GM12872 (cell line): Measurements from ENCODE around the gene TMPRSS11D.

Experiments
- CTCF ChIP-seq: IDR thresholded peaks from 3 replicates; pipeline ENCODE4 v1.5.1; 2011; ENCODE audit warnings: low read depth, mild to moderate bottlenecking, low read length, moderate library complexity; ENCODE audit not compliant: insufficient read depth

The TMPRSS11D gene

DNA sequence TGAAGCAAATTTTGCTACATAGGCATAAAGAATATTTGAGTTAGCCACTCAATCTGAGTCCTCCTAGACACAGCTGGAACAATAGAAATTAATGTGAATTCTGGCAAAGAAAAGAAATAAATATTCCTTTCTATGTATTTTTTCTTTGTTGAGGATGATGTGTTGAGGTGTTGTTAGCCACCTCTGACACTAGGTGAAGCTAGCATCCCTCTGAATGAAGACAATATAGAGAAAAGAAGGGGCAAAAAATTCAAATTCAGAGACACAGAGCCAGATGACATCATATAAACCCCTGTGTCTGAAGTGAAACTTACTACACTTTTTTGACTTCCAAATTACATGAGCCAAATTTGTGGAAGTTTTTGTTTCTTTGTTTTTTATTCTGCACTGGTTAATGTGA, 34.6 kb upstream of the TMPRSS11D start:
- TF ChIP-seq CTCF = 0 out of 3 replicates have a peak, but pooled peaks have one; percentile 23

DNA sequence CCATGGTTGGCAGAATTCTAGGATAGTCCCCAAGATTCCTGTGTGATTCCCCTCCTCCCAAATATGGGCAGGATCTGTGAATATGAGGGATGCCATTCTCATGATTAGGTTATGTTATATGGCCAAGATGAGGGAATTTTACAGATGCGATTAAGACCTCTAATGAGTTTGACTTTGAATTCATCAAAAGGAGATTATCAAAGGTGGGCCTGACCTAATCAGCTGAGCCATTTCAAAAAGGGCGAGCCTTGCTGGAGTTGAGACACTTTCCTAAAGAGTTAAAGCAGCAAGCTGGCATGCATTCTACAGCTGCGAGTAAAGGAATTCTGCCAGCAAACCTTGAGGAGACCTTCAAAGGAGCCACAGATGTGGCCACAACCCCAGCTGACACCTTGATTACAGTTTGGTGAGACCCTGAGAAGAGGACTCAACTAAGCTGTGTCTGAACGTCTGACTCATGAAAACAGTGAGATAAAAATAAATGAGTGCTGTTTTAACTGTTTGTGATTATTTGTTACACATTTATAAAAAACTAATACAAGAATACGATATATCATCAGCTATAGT, 31.7 kb upstream of the TMPRSS11D start:
- no peak for TF ChIP-seq CTCF

GRCh38 chr4:67912080-67912479, 28.3 kb upstream of the TMPRSS11D start:
- no peak for TF ChIP-seq CTCF

DNA sequence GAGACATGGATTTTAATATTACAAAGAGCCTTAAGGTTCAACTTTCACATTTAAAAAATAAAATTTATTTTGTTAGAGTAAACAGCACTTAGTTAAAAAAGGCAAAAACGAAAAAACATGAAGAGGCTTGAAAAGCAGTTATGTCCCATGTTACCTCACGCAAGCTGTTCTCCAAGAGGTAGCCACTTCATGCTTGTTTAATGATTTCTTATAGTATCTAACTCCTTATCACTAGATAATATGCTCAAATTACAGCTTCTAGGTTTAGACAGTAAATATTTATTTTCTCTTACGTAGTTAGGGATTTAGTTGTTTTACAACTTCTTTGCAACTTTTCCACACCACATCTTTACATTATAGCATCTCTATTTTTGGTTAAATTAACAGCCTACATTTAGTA, 27.8 kb upstream of the TMPRSS11D start:
- TF ChIP-seq CTCF = no peak

DNA sequence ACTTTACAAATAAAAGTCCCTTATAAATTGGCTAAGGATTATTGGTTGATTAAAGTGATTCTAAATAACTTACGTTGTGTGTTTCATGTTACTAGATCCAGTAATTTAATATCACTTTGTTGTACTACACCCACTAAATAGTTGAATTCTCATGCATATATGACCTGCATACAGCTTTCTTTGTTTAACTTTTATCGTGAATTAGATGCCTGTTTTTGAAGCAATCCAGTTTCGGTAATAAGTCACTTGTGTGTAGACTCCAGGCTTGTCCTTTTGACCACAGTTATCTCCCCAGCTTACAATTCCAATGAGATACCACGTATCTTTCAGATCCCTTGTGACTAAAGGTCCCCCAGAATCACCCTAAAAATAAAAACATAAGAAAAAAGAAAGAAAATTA, 27.3 kb upstream of the TMPRSS11D start:
- no peak for TF ChIP-seq CTCF

GRCh38 chr4:67910585-67910905, 26.7 kb upstream of the TMPRSS11D start:
- TF ChIP-seq CTCF = no peak

- peak; percentile 40 for TF ChIP-seq CTCF
These were observed 26.2 kb upstream of the TMPRSS11D start for GRCh38 chr4:67909905-67910584.
